A673 (cell line): ENCODE results near the gene LSM10.

Experiments used
- CTCF ChIP-seq: fragments of 300-800, 200-600 bp; sonication (generic); conservative IDR thresholded peaks from 2 replicates; pipeline ENCODE4 v1.5.1; 2017; ENCODE audit warnings: low read depth, mild to moderate bottlenecking, antibody characterized with exemption, low read length, moderate library complexity, mixed read lengths
- EZH2 ChIP-seq: fragments of 200-600 bp; sonication (generic); IDR thresholded peaks from 2 replicates; pipeline ENCODE4 v1.6.1; 2017; ENCODE audit warnings: borderline replicate concordance, low read depth, mild to moderate bottlenecking, mixed read lengths, antibody characterized with exemption, low read length; ENCODE audit not compliant: poor library complexity, severe bottlenecking

GRCh38 chr1:36354486-36354885, 43.2 kb downstream of the LSM10 start:
- no peak for TF ChIP-seq EZH2
- TF ChIP-seq CTCF: no peak
